BE2C (cell line): ENCODE data around the gene LNX1.

Experiments used
- DNase-seq: peaks from one replicate; pipeline ENCODE4 v3.0.0-alpha.2; 2020
- H3K27me3 ChIP-seq: fragments of 250-450 bp; sonication (Bioruptor Pico); 2 replicates; pipeline ENCODE4 v1.5.1; 2020; ENCODE audit warnings: mild to moderate bottlenecking
- H3K36me3 ChIP-seq: fragments of 250-450 bp; sonication (Bioruptor Pico); 2 replicates; pipeline ENCODE4 v1.5.1; 2020; ENCODE audit warnings: mild to moderate bottlenecking
- H3K4me1 ChIP-seq: fragments of 250-450 bp; sonication (Bioruptor Pico); 2 replicates; pipeline ENCODE4 v1.5.1; 2020
- H3K4me3 ChIP-seq: 2 replicates; pipeline ENCODE4 v1.5.1; 2011; ENCODE audit warnings: low read depth, low read length
- H3K9me3 ChIP-seq: fragments of 250-450 bp; sonication (Bioruptor Pico); 2 replicates; pipeline ENCODE4 v1.5.1; 2020
- CTCF ChIP-seq: IDR thresholded peaks from 2 replicates; pipeline ENCODE4 v1.5.1; 2012; ENCODE audit warnings: mild to moderate bottlenecking, low read depth, low read length

Gene LNX1

DNA sequence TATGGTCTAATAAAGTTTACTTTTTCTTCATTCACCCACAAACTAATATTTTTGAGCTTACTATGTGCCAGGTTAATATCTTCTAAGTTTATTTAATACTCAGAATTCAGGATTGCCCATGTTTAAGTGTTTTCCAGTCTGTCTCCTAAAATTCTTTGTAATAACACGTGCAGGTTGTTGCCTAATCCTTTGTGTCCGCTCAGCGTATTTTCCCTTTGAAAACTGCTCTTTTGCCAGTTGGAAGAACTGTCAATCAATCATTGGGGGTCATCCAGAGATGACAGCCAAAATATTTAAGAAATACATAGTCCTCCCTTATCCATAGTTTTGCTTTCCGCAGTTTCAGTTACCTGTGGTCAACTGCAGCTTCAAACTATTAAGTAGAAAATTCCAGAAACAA is 63.4 kb downstream of the LNX1 start:
- peaks cover 2% of the 10 kb centered on the region; the same call in 1 of the 2 replicates for H3K4me1 ChIP-seq
- no peaks in the 10 kb centered on the region for H3K27me3 ChIP-seq
- no peak overlapping the region for H3K4me3 ChIP-seq
- no peaks in the 10 kb centered on the region for H3K9me3 ChIP-seq
- no peak for DNase-seq
- TF ChIP-seq CTCF, result no peak
- no peaks in the 10 kb centered on the region for H3K36me3 ChIP-seq

DNA sequence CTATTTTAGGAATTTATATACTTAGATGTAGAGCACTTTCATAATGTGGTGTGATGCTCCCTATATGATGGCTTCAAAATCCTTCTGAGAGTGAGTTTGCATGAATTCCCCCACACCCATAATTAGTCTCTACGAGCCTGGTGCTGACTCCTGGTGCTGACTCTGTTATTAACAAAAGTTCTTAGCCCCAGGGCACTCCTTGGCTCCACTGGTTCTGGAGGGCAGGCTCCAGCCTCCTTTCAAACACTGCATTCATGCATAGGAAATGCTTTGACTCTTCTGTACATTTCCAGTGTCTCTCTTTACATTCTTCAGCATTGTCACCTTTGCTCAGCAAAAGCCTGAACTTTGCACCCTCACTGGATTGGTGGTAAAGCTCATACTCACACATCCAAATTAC is 64.0 kb downstream of the LNX1 start:
- no peak for DNase-seq
- Histone ChIP-seq H3K36me3 (no peaks in the 10 kb centered on the region), H3K4me3 (no peak overlapping the region), H3K9me3 (no peaks in the 10 kb centered on the region), H3K4me1 (peaks cover 2% of the 10 kb centered on the region; the same call in 1 of the 2 replicates), H3K27me3 (no peaks in the 10 kb centered on the region)
- no peak for TF ChIP-seq CTCF

DNA sequence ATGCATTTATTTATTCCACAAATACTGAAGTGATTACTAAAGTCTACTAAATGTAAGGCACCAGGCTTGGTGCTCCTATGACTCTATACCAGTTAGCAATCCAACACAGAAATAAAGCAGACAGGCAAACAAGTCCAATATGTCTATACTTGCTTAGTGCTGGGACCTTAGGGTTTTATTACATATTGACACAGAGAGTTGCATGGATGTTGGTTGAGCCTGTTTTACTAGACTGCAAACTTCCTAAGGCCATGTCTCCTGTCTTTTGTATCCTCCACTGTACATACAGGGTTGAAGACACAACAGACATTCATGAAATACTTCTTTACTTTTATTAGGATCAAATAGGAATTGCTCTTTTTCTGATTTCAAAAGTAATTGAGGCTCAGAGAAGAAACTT is 69.0 kb downstream of the LNX1 start:
- no peaks in the 10 kb centered on the region for H3K36me3 ChIP-seq
- TF ChIP-seq CTCF, result no peak
- H3K9me3 ChIP-seq, result no peaks in the 10 kb centered on the region
- no peaks in the 10 kb centered on the region for H3K27me3 ChIP-seq
- no peak overlapping the region for H3K4me3 ChIP-seq
- no peak for DNase-seq
- H3K4me1 ChIP-seq, result no peaks in the 10 kb centered on the region

- TF ChIP-seq CTCF, result no peak
- Histone ChIP-seq H3K9me3 (no peaks in the 10 kb centered on the region), H3K27me3 (no peaks in the 10 kb centered on the region), H3K4me3 (no peak overlapping the region), H3K4me1 (no peaks in the 10 kb centered on the region), H3K36me3 (no peaks in the 10 kb centered on the region)
- no peak for DNase-seq
These were observed 71.2 kb downstream of the LNX1 start for GRCh38 chr4:53520116-53520515.

- H3K36me3 ChIP-seq, result no peaks in the 10 kb centered on the region
- no peaks in the 10 kb centered on the region for H3K27me3 ChIP-seq
- H3K4me1 ChIP-seq, result no peaks in the 10 kb centered on the region
- no peak for DNase-seq
- TF ChIP-seq CTCF, result no peak
- H3K4me3 ChIP-seq, result no peak overlapping the region
- no peaks in the 10 kb centered on the region for H3K9me3 ChIP-seq
These were observed 72.5 kb downstream of the LNX1 start for GRCh38 chr4:53518807-53519206.

GRCh38 chr4:53515076-53515475 is 76.2 kb downstream of the LNX1 start:
- Histone ChIP-seq H3K27me3 (no peaks in the 10 kb centered on the region), H3K4me3 (no peak overlapping the region), H3K4me1 (no peaks in the 10 kb centered on the region), H3K9me3 (no peaks in the 10 kb centered on the region), H3K36me3 (no peaks in the 10 kb centered on the region)
- DNase-seq, result no peak
- no peak for TF ChIP-seq CTCF
